BE2C (cell line): ENCODE data around the gene TBC1D24.
A peak's percentile ranks its signal among the peaks of the same experiment; 100 is the strongest.

Experiments
- DNase-seq: peaks from one replicate; pipeline ENCODE4 v3.0.0-alpha.2; 2020
- H3K27me3 ChIP-seq: fragments of 250-450 bp; sonication (Bioruptor Pico); 2 replicates; pipeline ENCODE4 v1.5.1; 2020; ENCODE audit warnings: mild to moderate bottlenecking
- H3K36me3 ChIP-seq: fragments of 250-450 bp; sonication (Bioruptor Pico); 2 replicates; pipeline ENCODE4 v1.5.1; 2020; ENCODE audit warnings: mild to moderate bottlenecking
- H3K4me1 ChIP-seq: fragments of 250-450 bp; sonication (Bioruptor Pico); 2 replicates; pipeline ENCODE4 v1.5.1; 2020
- H3K4me3 ChIP-seq: 2 replicates; pipeline ENCODE4 v1.5.1; 2011; ENCODE audit warnings: low read depth, low read length
- H3K9me3 ChIP-seq: fragments of 250-450 bp; sonication (Bioruptor Pico); 2 replicates; pipeline ENCODE4 v1.5.1; 2020
- CTCF ChIP-seq: IDR thresholded peaks from 2 replicates; pipeline ENCODE4 v1.5.1; 2012; ENCODE audit warnings: mild to moderate bottlenecking, low read depth, low read length

Gene TBC1D24

GRCh38 chr16:2473446-2473926 is 1.4 kb upstream of the TBC1D24 start:
- TF ChIP-seq CTCF, result no peak
- H3K27me3 ChIP-seq, result no peaks in the 10 kb centered on the region
- H3K4me1 ChIP-seq, result peaks cover 33% of the 10 kb centered on the region
- H3K9me3 ChIP-seq, result no peaks in the 10 kb centered on the region
- H3K36me3 ChIP-seq, result 0 out of 2 replicates have a peak, but pooled peaks cover 5% of the 10 kb centered on the region
- DNase-seq, result no peak
- H3K4me3 ChIP-seq, result peak overlapping the region; percentile 25

- peak; percentile 18; the same call in 1 of the 2 replicates for TF ChIP-seq CTCF
- H3K4me1 ChIP-seq, result peaks cover 29% of the 10 kb centered on the region
- no peaks in the 10 kb centered on the region for H3K9me3 ChIP-seq
- H3K4me3 ChIP-seq, result peak overlapping the region; percentile 86
- DNase-seq, result peak; percentile 69
- no peaks in the 10 kb centered on the region for H3K27me3 ChIP-seq
- H3K36me3 ChIP-seq, result 0 out of 2 replicates have a peak, but pooled peaks cover 5% of the 10 kb centered on the region
These were observed 689 bp upstream of the TBC1D24 start for GRCh38 chr16:2473999-2474876.

- Histone ChIP-seq H3K9me3 (no peaks in the 10 kb centered on the region), H3K36me3 (peaks cover 5% of the 10 kb centered on the region; the same call in 1 of the 2 replicates), H3K4me1 (peaks cover 15% of the 10 kb centered on the region), H3K4me3 (peak overlapping the region; percentile 65), H3K27me3 (no peaks in the 10 kb centered on the region)
- DNase-seq, result no peak
- no peak for TF ChIP-seq CTCF
These were observed 752 bp downstream of the TBC1D24 start for GRCh38 chr16:2475413-2476344.

GRCh38 chr16:2476345-2476720 is 1.4 kb downstream of the TBC1D24 start:
- H3K9me3 ChIP-seq, result no peaks in the 10 kb centered on the region
- peaks cover 8% of the 10 kb centered on the region; the same call in 1 of the 2 replicates for H3K36me3 ChIP-seq
- no peaks in the 10 kb centered on the region for H3K27me3 ChIP-seq
- H3K4me1 ChIP-seq, result peaks cover 13% of the 10 kb centered on the region
- H3K4me3 ChIP-seq, result peak overlapping the region; percentile 65
- no peak for TF ChIP-seq CTCF
- no peak for DNase-seq

GRCh38 chr16:2476741-2477140 is 1.8 kb downstream of the TBC1D24 start:
- Histone ChIP-seq H3K36me3 (peaks cover 8% of the 10 kb centered on the region; the same call in 1 of the 2 replicates), H3K9me3 (no peaks in the 10 kb centered on the region), H3K27me3 (no peaks in the 10 kb centered on the region), H3K4me3 (no peak overlapping the region), H3K4me1 (peaks cover 16% of the 10 kb centered on the region)
- no peak for DNase-seq
- TF ChIP-seq CTCF, result no peak
